Heart right ventricle (tissue), 16 donors: ENCODE results near the gene CTBP1. TPM values are rescaled to one million over a fixed set of nuclear protein-coding genes. Genes with fewer than 3 reads are reported as not detected.
A peak's percentile ranks its signal among the peaks of the same experiment; 100 is the strongest.
"Not testable (repeated sequence)": the region's sequence is repeated elsewhere in the genome, so short reads cannot be mapped to it uniquely, and the experiment has no call there.

Experiments used
- ATAC-seq, 8 donors: fragments of 200-7000 bp; cut with Tn5 transposase; one replicate each; pipeline ENCODE4 v1.9.1; 2020; ENCODE audit warnings: mild to moderate bottlenecking in 8 of 8, moderate library complexity in 8 of 8, moderate number of reproducible peaks in 1 of 8
- DNase-seq, 2 donors: peaks; one replicate each; pipeline ENCODE4 v3.0.0-alpha.2; 2020
- H3K27ac ChIP-seq, 10 donors: fragments of 200-600 bp; sonication (generic) in 2 of 10; one replicate each; pipeline versions ENCODE4 v1.5.0 to v1.8.0; 2020 to 2022; ENCODE audit warnings: mild to moderate bottlenecking in 3 of 10
- H3K27me3 ChIP-seq, 7 donors: fragments of 200-600 bp; one replicate each; pipeline ENCODE4 v1.8.0; 2021 to 2022; ENCODE audit warnings: mild to moderate bottlenecking in 2 of 7
- H3K36me3 ChIP-seq, 9 donors: fragments of 200-600 bp; sonication (generic) in 1 of 9; one replicate each; pipeline versions ENCODE4 v1.5.0 to v1.8.0; 2020 to 2022; ENCODE audit warnings: mild to moderate bottlenecking in 2 of 9
- H3K4me1 ChIP-seq, 9 donors: fragments of 200-600 bp; sonication (generic) in 1 of 9; one replicate each; pipeline versions ENCODE4 v1.5.0 to v1.8.0; 2020 to 2022; ENCODE audit warnings: mild to moderate bottlenecking in 4 of 9
- H3K4me3 ChIP-seq, 10 donors: fragments of 200-600 bp; sonication (generic) in 2 of 10; one replicate each; pipeline versions ENCODE4 v1.5.0 to v1.8.0; 2020 to 2022; ENCODE audit warnings: mild to moderate bottlenecking in 7 of 10, moderate library complexity in 2 of 10
- H3K9me3 ChIP-seq, 11 donors: fragments of 200-600 bp in 10 of 11; sonication (generic) in 2 of 11; one replicate each; pipeline versions ENCODE4 v1.5.0 to v1.8.0; 2013 to 2022; ENCODE audit warnings: mild to moderate bottlenecking in 2 of 11, control low read depth in 1 of 11, moderate library complexity in 1 of 11
- CTCF ChIP-seq, 9 donors: fragments of 200-600 bp; sonication (generic) in 2 of 9; IDR thresholded peaks; one replicate each; pipeline versions ENCODE4 v1.5.0 to v1.8.0; 2021 to 2022; ENCODE audit warnings: antibody characterized with exemption in 9 of 9, mild to moderate bottlenecking in 5 of 9, moderate library complexity in 1 of 9
- WGBS, 2 donors: extraction: QIAGEN DNeasy Blood & Tissue Kit; methylation state at CpG; one replicate each; pipeline ENCODE4 v1.1.7; 2013; ENCODE audit warnings: inconsistent platforms in 1 of 2; 5-methylcytosine and 5-hydroxymethylcytosine counted together
- intact Hi-C, 10 donors: fragments of 100-400 bp; cut with DNase I; formaldehyde crosslinking; loops; one replicate each; pipeline versions ENCODE4 v1.11.1 to v1.14.2; 2022
- polyA plus RNA-seq, 2 donors: library from polyadenylated mRNA; stranded (reverse); fragments of 200-250 nt; gene quantifications; one replicate each; pipeline ENCODE4 v1.2.3, GENCODE V29; 2013
- total RNA-seq, 10 donors: library from RNA; stranded (reverse); fragmentation: NEBNext Ultra II Directional in 3 of 10; extraction: Animal tissue kit (Norgen Biotek cat#: 25700) in 3 of 10; gene quantifications; one replicate each; pipeline versions ENCODE4 v1.2.1 to v1.2.4, GENCODE V29; 2021 to 2023
- donor health status: Arrhythmogenic right ventricular cardiomyopathy.
- donor health status: ischemic (EF 13 %, LVEDD 7.1; RV severe dilation, severe dysfunction).
- donor health status: healthy with polysubstance abuse.
- donor health status: DM: no; HTN: yes; CAD: no.
- donor health status: DM: no; HTN: no; CAD: no.
- donor health status: ischemic (EF 25% LVEDD 6.9; RV normal size, moderate dysfunction).
- donor health status: ischemic (EF 25% LVEDD 5.7; RV mildly dilated, moderate dysfunction).
- donor health status: healthy.
- donor health status: DM: yes; HTN: yes; CAD: no.
- donor health status: Ischemic cardiomyopathy.
- donor health status: ischemic (EF 35%, LVEDD 5.7; RV mildly dilated, moderate dysfunction).
- donor health status: nonischemic (EF 11% LVEDD 7.7; RV severe dilation, severe dysfunction).
- donor health status: DM: yes; HTN: yes; CAD: no.
- donor health status: PGD.
- donor health status: ischemic (EF 29% LVEDD 5.4; RV normal size, mild dysfunction).
- donor health status: nonischemic (EF 23%, LVEDD 6.1; RV moderate dilation, normal function).

The CTBP1 gene
- total and polyA plus RNA-seq, 12 donors = 98.6 to 132 (median 121) TPM

DNA sequence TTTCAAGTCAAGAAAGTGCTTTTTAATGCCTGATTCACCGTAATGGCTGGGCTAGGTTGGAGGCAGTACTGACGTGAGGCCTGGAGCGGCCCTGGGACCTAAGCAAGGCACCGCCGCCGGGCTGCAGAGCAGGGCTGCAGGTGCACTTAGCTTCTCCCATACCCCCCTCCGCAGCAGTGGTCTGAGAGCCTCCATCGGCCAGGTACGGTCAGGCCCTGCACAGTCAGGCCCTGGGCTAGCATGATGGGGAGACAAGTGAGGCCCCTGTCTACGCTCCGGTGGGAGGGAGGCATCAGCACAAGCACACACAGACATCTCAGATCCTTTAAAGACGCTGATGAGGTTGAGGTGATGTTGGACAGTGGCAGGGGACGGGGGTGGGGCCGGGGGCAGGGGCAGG is 45.5 kb upstream of the CTBP1 start:
- intact Hi-C loops = loop anchor here in 4 of 10 donors (5.0 to 10.0 kb wide), 3 partner anchors 48 to 53 kb away; partner anchors contain the start of gene UVSSA (in 2 of the 4)
- ATAC-seq (no peak), DNase-seq (no peak)
- peak overlapping the region in 7 of 10 donors; percentile 4 to 62 (median 39) for H3K27ac ChIP-seq
- WGBS, 2 donors = 78 to 79% methylated on average over 14 of the region's 14 CpGs
- no peak for TF ChIP-seq CTCF (IDR thresholded peaks at IDR 0.05)
- peaks cover 0 to 30% (median 9%) of the 10 kb centered on the region in 9 donors for H3K36me3 ChIP-seq
- no peak overlapping the region for H3K4me3 ChIP-seq
- no peaks in the 10 kb centered on the region for H3K27me3 ChIP-seq
- no peaks in the 10 kb centered on the region for H3K9me3 ChIP-seq
- peaks cover 24 to 68% (median 52%) of the 10 kb centered on the region in 9 donors for H3K4me1 ChIP-seq

- no peaks in the 10 kb centered on the region for H3K9me3 ChIP-seq
- no peak for TF ChIP-seq CTCF (IDR thresholded peaks at IDR 0.05)
- ATAC-seq (peak in 3 of 8 donors; percentile 16 to 25 (median 22)), DNase-seq (peak in 1 of 2 donors; percentile 54)
- H3K27me3 ChIP-seq = no peaks in the 10 kb centered on the region
- WGBS, 2 donors = 35 to 50% methylated on average over 15 of the region's 15 CpGs
- no peak overlapping the region for H3K4me3 ChIP-seq
- intact Hi-C loops = loop anchor here in 4 of 10 donors (5.0 to 10.0 kb wide), 3 partner anchors 48 to 53 kb away; partner anchors contain the start of gene UVSSA (in 2 of the 4)
- H3K4me1 ChIP-seq = peaks cover 24 to 71% (median 54%) of the 10 kb centered on the region in 9 donors
- H3K27ac ChIP-seq = peak overlapping the region in 7 of 10 donors; percentile 4 to 62 (median 39)
- peaks cover 0 to 25% (median 9%) of the 10 kb centered on the region in 9 donors for H3K36me3 ChIP-seq
Observed at GRCh38 chr4:1293991-1294390, 45.1 kb upstream of the CTBP1 start.

DNA sequence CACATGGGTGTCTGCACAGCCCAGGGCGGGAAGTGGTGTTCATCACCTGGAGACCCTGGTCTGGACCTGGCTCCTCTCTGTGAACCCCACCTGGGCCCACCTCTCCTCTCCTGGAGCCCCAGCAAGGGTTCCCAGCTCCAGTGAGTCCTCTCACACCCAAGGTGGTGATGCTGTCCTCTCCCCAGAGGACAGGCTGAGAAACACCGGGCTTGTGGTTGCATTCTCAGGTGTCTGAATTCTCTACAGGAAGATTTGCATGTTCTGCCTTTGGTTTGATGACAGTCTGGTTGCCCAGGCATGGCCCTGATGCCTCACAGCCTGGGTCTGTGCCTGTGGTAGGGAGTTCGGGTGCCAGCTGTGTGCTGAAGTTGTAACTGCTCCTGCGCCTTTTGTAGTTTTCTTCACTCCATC is 44.6 kb upstream of the CTBP1 start:
- Histone ChIP-seq H3K27me3 (no peaks in the 10 kb centered on the region), H3K9me3 (no peaks in the 10 kb centered on the region), H3K27ac (peak overlapping the region in 7 of 10 donors; percentile 4 to 62 (median 39)), H3K4me1 (peaks cover 24 to 76% (median 58%) of the 10 kb centered on the region in 9 donors), H3K4me3 (no peak overlapping the region), H3K36me3 (peaks cover 0 to 21% (median 9%) of the 10 kb centered on the region in 9 donors)
- DNase-seq (no peak), ATAC-seq (no peak)
- no peak for TF ChIP-seq CTCF (IDR thresholded peaks at IDR 0.05)
- intact Hi-C loops = loop anchor here in 4 of 10 donors (5.0 to 10.0 kb wide), 3 partner anchors 49 to 54 kb away; partner anchors contain the start of gene UVSSA (in 2 of the 4)
- 85 to 88% methylated on average over 4 of the region's 4 CpGs for WGBS, 2 donors

DNA sequence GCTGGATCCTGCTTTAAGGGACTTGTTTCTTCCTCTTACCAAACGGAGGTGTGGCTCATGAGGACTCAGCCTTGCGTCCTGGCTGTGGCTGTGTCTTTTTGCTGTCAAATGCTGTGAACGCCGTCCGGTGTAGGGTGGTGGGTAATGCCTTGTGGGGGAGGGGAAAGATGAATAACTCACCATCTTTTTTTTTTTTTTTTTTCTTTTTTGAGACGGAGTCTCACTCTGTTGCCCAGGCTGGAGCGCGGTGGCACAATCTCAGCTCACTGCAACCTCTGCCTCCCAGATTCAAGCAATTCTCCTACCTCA is 43.7 kb upstream of the CTBP1 start:
- not testable (repeated sequence) for ATAC-seq
- intact Hi-C loops = loop anchor here in 4 of 10 donors (5.0 to 10.0 kb wide), 3 partner anchors 50 to 55 kb away; partner anchors contain the start of gene UVSSA (in 2 of the 4)
- H3K27ac ChIP-seq = peak overlapping the region in 2 of 10 donors; percentile 6 to 41

More for the DNA sequence above, 43.7 kb upstream of the CTBP1 start:
- H3K4me3 ChIP-seq, H3K9me3 ChIP-seq, DNase-seq, H3K27me3 ChIP-seq: not testable (repeated sequence)
- Histone ChIP-seq H3K36me3 (peaks cover 0 to 12% (median under 1%) of the 10 kb centered on the region in 9 donors), H3K4me1 (peaks cover 24 to 73% (median 58%) of the 10 kb centered on the region in 9 donors)
- 84 to 85% methylated on average over 8 of the region's 8 CpGs for WGBS, 2 donors
